IMR-90 (cell line): Measurements from ENCODE around the gene MYL11.

ENCODE experiments used
- BHLHE40 ChIP-seq: fragments of 150-350 bp; IDR thresholded peaks from 2 replicates; pipeline ENCODE4 v1.6.1; 2016; ENCODE audit warnings: mild to moderate bottlenecking, low read depth, low read length
- CHD1 ChIP-seq: IDR thresholded peaks from 2 replicates; pipeline ENCODE4 v1.6.1; 2012; ENCODE audit warnings: low read depth, low read length, improper control_type of control experiment
- CTCF ChIP-seq: conservative IDR thresholded peaks from 2 replicates; pipeline ENCODE4 v1.5.1; 2012; ENCODE audit warnings: mild to moderate bottlenecking, low read depth, low read length, improper control_type of control experiment
- NFE2L2 ChIP-seq: fragments of 150-350 bp; IDR thresholded peaks from 2 replicates; pipeline ENCODE4 v1.6.1; 2016; ENCODE audit warnings: low read depth, mild to moderate bottlenecking, low read length
- POLR2A ChIP-seq: IDR thresholded peaks from 2 replicates; pipeline ENCODE4 v1.6.1; 2012; ENCODE audit warnings: mild to moderate bottlenecking, low read depth, low read length
- RAD21 ChIP-seq: IDR thresholded peaks from 2 replicates; pipeline ENCODE4 v1.6.1; 2012; ENCODE audit warnings: low read length, improper control_type of control experiment
- RCOR1 ChIP-seq: IDR thresholded peaks from 2 replicates; pipeline ENCODE4 v1.6.1; 2012; ENCODE audit warnings: mild to moderate bottlenecking, low read length, improper control_type of control experiment; ENCODE audit not compliant: insufficient replicate concordance
- SMC3 ChIP-seq: fragments of 150-350 bp; IDR thresholded peaks from 2 replicates; pipeline ENCODE4 v1.6.1; 2016; ENCODE audit warnings: low read depth, mild to moderate bottlenecking, antibody characterized with exemption, low read length, moderate library complexity
- USF2 ChIP-seq: fragments of 150-350 bp; IDR thresholded peaks from 2 replicates; pipeline ENCODE4 v1.6.1; 2017; ENCODE audit warnings: mild to moderate bottlenecking, antibody characterized with exemption, low read length, low read depth

DNA sequence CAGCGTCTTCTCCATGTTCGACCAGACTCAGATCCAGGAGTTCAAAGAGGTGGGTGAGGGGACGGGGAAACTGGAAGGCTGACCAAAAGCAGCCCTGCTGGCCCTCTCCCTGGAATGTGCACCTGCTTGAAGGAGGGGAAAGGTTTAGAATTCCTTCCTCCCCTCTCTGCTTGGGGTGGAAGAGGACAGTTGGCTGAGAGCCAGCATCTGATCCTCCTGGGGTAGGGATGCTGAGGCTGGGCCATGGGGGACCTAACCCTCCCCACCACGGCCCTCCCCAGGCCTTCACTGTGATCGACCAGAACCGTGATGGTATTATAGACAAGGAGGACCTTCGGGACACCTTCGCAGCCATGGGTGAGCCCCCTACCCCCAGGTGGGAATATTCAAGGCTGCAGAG, 1.3 kb downstream of the MYL11 start:
- no peak for TF ChIP-seq CTCF
- no peak for TF ChIP-seq USF2
- no peak for TF ChIP-seq CHD1
- TF ChIP-seq POLR2A: no peak
- TF ChIP-seq RCOR1: no peak
- no peak for TF ChIP-seq NFE2L2
- no peak for TF ChIP-seq RAD21
- no peak for TF ChIP-seq SMC3
- TF ChIP-seq BHLHE40: no peak
